ENCODE results near the gene GNAI2.
A peak's percentile ranks its signal among the peaks of the same experiment; 100 is the strongest.

Gene GNAI2

DNA sequence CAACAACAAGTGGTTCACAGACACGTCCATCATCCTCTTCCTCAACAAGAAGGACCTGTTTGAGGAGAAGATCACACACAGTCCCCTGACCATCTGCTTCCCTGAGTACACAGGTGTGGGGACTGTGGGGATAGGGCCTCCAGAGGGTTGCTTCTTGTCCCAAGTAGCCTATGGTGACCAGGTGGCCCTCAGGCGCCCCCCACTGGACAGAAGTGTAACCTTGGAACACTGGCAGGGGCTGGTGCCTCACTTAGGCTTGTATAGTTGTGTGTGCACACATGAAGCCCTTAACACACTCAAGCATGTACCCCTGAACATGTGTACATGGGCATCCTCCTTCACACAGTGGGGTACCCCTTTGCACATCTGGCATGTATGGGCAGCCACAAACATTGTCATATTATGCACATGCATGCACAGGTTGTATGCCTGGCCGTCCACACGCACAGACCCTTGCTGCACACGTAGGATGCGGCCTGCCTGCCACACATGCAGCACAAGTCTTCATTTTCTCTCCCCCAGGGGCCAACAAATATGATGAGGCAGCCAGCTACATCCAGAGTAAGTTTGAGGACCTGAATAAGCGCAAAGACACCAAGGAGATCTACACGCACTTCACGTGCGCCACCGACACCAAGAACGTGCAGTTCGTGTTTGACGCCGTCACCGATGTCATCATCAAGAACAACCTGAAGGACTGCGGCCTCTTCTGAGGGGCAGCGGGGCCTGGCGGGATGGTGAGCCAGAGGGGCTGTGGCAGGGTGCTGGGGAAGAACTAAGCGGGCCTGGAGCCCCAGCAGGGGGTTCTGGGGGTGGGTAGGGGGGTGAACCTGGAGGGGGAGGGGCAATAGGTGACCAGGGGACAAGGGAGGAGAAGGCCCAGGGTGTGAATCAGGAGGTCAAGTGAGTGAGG is 21.2 kb downstream of the GNAI2 start:
- Histone ChIP-seq H3K36me3 (ENCODE audit: control insufficient read depth, low read length) (peaks cover 43% of the 10 kb centered on the region), H3K4me2 (ENCODE audit: low read length) (no peak overlapping the region), H3K27ac (ENCODE audit: low read depth, low read length) (no peak overlapping the region), H3K9me2 (replicated peaks; ENCODE audit: control insufficient read depth, low read length) (no peaks in the 10 kb centered on the region), H3K9me3 (ENCODE audit: control insufficient read depth, insufficient read depth, low read length) (no peaks in the 10 kb centered on the region), H4K20me1 (ENCODE audit: control insufficient read depth, insufficient read depth, low read depth, low read length) (no peaks in the 10 kb centered on the region), H3K4me1 (ENCODE audit: control insufficient read depth, low read length) (peaks cover 10% of the 10 kb centered on the region), H3F3A (ENCODE audit: control insufficient read depth, insufficient read depth) (no peaks in the 10 kb centered on the region; the same call in 1 of the 2 replicates), H3K79me2 (ENCODE audit: control insufficient read depth, low read length) (no peaks in the 10 kb centered on the region), H3K4me3 (ENCODE audit: low read length) (no peak overlapping the region), H3K27me3 (ENCODE audit: control insufficient read depth, low read length) (no peaks in the 10 kb centered on the region)
- TF ChIP-seq CTCF (IDR thresholded peaks at IDR 0.05; ENCODE audit: low read depth, low read length, poor library complexity, severe bottlenecking), result peak; percentile 89
- no peak for TF ChIP-seq EZH2phosphoT487 (IDR thresholded peaks at IDR 0.05; ENCODE audit: borderline replicate concordance, low read length)

DNA sequence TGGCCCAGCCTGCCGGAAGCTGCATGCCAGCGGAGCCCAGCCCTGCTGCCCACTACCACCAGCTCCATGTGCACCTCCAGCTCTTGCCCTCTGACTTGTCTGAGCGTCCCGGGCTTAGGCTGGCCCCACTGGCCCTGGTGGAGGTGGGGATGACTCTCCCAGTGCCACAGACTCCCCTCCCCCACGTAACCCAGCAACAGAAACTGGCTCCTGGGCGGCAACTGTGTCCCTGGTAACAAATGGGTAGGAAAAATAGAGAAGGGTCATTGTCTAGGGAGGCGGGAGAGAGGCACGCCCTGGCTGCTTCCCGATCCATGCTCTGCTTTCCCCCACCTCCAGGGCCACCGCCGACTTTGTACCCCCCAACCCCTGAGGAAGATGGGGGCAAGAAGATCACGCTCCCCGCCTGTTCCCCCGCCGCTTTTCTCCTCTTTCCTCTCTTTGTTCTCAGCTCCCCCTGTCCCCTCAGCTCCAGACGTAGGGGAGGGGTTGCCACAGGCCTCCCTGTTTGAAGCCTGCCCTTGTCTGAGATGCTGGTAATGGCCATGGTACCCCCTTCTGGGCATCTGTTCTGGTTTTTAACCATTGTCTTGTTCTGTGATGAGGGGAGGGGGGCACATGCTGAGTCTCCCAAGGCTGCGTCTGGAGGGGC is 22.2 kb downstream of the GNAI2 start:
- Histone ChIP-seq H3K27ac (ENCODE audit: low read depth, low read length) (no peak overlapping the region), H3F3A (ENCODE audit: control insufficient read depth, insufficient read depth) (no peaks in the 10 kb centered on the region; the same call in 1 of the 2 replicates), H3K9me3 (ENCODE audit: control insufficient read depth, insufficient read depth, low read length) (no peaks in the 10 kb centered on the region), H3K9me2 (replicated peaks; ENCODE audit: control insufficient read depth, low read length) (no peaks in the 10 kb centered on the region), H3K79me2 (ENCODE audit: control insufficient read depth, low read length) (no peaks in the 10 kb centered on the region), H3K36me3 (ENCODE audit: control insufficient read depth, low read length) (peaks cover 40% of the 10 kb centered on the region), H3K4me1 (ENCODE audit: control insufficient read depth, low read length) (peaks cover 10% of the 10 kb centered on the region), H3K27me3 (ENCODE audit: control insufficient read depth, low read length) (no peaks in the 10 kb centered on the region), H4K20me1 (ENCODE audit: control insufficient read depth, insufficient read depth, low read depth, low read length) (no peaks in the 10 kb centered on the region), H3K4me2 (ENCODE audit: low read length) (no peak overlapping the region), H3K4me3 (ENCODE audit: low read length) (no peak overlapping the region)
- TF ChIP-seq EZH2phosphoT487 (IDR thresholded peaks at IDR 0.05; ENCODE audit: borderline replicate concordance, low read length) (no peak), CTCF (IDR thresholded peaks at IDR 0.05; ENCODE audit: low read depth, low read length, poor library complexity, severe bottlenecking) (no peak)

- no peak overlapping the region for H3K4me2 ChIP-seq (ENCODE audit: low read length)
- TF ChIP-seq EZH2phosphoT487 (IDR thresholded peaks at IDR 0.05; ENCODE audit: borderline replicate concordance, low read length) (no peak), CTCF (IDR thresholded peaks at IDR 0.05; ENCODE audit: low read depth, low read length, poor library complexity, severe bottlenecking) (no peak)
Measured at GRCh38 chr3:50258979-50259378, 23.0 kb downstream of the GNAI2 start.

More at GRCh38 chr3:50258979-50259378, 23.0 kb downstream of the GNAI2 start:
- Histone ChIP-seq H3K27ac (ENCODE audit: low read depth, low read length) (no peak overlapping the region), H3K79me2 (ENCODE audit: control insufficient read depth, low read length) (no peaks in the 10 kb centered on the region), H3K4me1 (ENCODE audit: control insufficient read depth, low read length) (peaks cover 10% of the 10 kb centered on the region), H3K27me3 (ENCODE audit: control insufficient read depth, low read length) (no peaks in the 10 kb centered on the region), H3F3A (ENCODE audit: control insufficient read depth, insufficient read depth) (no peaks in the 10 kb centered on the region; the same call in 1 of the 2 replicates), H3K9me3 (ENCODE audit: control insufficient read depth, insufficient read depth, low read length) (no peaks in the 10 kb centered on the region), H4K20me1 (ENCODE audit: control insufficient read depth, insufficient read depth, low read depth, low read length) (no peaks in the 10 kb centered on the region), H3K9me2 (replicated peaks; ENCODE audit: control insufficient read depth, low read length) (no peaks in the 10 kb centered on the region), H3K36me3 (ENCODE audit: control insufficient read depth, low read length) (peaks cover 36% of the 10 kb centered on the region), H3K4me3 (ENCODE audit: low read length) (no peak overlapping the region)
